ENCODE results near the gene FGR.

Gene FGR

DNA sequence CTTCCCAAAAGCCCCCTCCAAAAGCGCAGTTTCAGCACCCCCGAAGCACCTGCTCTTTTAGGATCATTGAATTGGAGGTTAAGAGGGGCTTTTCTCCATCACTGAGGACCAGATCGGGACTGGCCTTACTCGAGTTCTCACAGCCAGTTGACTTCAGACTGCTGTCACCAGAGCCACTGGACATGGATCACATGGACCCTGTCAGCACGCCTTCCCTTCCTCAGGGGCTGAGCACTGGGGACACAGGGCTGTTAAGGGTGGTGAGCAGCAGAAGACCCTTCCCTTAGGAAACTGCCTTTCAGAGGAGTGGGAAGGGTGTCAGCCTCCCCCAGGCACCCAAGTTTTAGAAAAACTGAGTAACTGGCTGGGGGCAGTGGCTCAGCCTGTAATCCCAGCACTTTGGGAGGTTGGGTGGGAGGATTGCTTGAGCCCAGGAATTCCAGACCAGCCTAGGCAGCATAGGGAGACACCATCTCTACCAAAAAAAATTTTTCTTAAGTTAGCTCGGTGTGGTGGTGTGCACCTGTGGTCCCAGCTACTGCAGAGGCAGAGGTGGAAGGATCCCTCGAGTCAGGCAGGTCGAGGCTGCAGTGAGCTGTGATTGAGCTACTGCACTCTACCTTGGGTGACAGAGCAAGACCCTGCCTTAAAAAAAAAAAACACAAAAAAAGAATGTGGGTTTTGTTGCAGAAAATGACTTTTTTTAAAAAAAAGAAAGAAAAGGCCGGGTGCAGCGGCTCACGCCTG, 584 bp upstream of the FGR start:
- TF ChIP-seq, protein P1, sequence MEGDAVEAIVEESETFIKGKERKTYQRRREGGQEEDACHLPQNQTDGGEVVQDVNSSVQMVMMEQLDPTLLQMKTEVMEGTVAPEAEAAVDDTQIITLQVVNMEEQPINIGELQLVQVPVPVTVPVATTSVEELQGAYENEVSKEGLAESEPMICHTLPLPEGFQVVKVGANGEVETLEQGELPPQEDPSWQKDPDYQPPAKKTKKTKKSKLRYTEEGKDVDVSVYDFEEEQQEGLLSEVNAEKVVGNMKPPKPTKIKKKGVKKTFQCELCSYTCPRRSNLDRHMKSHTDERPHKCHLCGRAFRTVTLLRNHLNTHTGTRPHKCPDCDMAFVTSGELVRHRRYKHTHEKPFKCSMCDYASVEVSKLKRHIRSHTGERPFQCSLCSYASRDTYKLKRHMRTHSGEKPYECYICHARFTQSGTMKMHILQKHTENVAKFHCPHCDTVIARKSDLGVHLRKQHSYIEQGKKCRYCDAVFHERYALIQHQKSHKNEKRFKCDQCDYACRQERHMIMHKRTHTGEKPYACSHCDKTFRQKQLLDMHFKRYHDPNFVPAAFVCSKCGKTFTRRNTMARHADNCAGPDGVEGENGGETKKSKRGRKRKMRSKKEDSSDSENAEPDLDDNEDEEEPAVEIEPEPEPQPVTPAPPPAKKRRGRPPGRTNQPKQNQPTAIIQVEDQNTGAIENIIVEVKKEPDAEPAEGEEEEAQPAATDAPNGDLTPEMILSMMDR (IDR thresholded peaks at IDR 0.05; ENCODE audit: control insufficient read depth, insufficient read depth, low read depth, low read length, missing control alignments), result no peak
- no peak for DNase-seq (ENCODE audit: low read depth)
- H3K4me3 ChIP-seq (ENCODE audit: control insufficient read depth, low read depth, low read length), result no peak overlapping the region

DNA sequence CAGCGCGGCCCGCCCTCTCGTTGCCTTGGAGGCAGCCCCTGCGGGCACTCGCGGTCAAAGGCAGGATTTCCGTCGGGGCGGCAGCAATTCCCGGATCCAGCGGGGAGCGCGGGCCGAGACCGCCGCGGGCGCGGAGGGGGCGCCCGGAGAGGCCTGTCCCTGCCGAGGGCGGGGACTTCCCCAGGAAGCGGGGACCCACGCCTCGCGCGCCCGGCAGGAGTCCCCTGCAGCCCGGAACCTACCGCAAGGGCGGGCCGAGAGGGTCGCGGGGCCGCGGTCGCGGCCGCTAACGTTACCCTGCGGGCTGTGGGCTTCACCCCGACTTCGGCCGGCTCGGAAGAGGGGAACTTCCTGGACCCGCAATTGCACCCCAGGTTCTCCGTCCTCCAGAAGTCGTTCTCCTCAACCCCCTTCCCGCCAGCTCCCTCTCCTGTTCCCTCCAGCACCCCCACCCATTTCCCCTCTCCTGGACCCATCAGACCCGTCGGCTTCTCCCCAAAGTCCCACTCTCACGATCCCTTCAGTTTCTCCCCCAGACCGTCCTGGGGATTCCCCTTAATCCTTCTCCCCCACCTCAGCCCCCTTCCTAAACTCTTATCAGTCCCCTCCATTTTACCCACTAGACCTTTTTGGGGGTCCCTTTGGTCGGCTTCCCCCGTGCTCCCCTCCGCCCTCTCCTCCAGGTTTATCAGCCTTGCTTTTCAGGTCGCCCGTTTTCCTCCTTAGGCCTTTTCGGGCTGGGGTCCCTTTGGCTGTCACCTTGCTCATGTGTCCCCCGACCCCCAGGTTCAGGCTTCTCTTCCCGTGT, 604 bp downstream of the FGR start:
- TF ChIP-seq, protein P1 (IDR thresholded peaks at IDR 0.05; ENCODE audit: control insufficient read depth, insufficient read depth, low read depth, low read length, missing control alignments), result no peak
- H3K4me3 ChIP-seq (ENCODE audit: control insufficient read depth, low read depth, low read length), result peak overlapping the region; percentile 3
- no peak for DNase-seq (ENCODE audit: low read depth)

DNA sequence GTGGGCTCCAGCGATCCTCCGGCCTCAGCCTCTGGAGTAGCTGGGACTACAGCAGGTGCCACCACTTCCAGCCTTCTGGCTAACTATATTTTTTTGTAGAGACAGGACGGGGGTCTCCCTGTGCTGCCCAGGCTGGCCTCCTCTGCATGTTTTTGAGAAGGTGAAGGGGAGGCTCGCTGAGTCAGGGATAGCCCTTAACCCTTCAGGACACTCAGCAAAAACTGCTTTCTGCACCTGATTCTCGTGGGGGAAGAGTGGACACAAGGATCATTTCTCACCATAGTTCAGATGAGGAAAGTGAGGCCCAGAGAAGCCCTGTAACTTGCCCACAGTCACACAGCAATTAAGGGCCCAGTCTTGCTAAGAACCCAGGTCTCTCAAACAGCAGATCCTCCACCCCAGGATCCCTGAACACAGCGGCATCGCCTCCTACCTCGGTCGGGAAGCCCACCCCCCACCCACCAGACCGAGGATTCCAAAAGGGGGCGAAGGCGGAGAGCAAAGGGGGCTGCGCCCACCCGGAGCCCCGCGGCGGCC, 1.3 kb downstream of the FGR start:
- 0 out of 2 replicates have a peak overlapping the region, but pooled peaks have one; percentile 2 for H3K4me3 ChIP-seq (ENCODE audit: control insufficient read depth, low read depth, low read length)
- no peak for DNase-seq (ENCODE audit: low read depth)
- TF ChIP-seq, protein P1 (IDR thresholded peaks at IDR 0.05; ENCODE audit: control insufficient read depth, insufficient read depth, low read depth, low read length, missing control alignments), result no peak

DNA sequence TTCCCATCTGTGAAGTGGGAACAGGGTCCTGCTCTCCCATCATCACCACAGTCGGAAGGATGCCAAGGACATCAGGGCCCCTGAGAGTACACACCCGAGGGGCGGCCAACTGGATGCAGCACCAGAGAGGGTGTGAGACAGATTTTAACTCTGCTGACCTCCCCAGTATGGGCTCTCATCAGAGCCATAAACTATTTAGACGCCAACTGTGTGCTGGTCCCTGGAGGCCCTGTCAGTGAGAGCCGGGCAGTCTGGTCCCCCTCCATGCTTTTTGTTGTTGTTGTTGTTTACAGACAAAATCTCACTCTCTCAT, 1.7 kb downstream of the FGR start:
- H3K4me3 ChIP-seq (ENCODE audit: control insufficient read depth, low read depth, low read length), result no peak overlapping the region

DNA sequence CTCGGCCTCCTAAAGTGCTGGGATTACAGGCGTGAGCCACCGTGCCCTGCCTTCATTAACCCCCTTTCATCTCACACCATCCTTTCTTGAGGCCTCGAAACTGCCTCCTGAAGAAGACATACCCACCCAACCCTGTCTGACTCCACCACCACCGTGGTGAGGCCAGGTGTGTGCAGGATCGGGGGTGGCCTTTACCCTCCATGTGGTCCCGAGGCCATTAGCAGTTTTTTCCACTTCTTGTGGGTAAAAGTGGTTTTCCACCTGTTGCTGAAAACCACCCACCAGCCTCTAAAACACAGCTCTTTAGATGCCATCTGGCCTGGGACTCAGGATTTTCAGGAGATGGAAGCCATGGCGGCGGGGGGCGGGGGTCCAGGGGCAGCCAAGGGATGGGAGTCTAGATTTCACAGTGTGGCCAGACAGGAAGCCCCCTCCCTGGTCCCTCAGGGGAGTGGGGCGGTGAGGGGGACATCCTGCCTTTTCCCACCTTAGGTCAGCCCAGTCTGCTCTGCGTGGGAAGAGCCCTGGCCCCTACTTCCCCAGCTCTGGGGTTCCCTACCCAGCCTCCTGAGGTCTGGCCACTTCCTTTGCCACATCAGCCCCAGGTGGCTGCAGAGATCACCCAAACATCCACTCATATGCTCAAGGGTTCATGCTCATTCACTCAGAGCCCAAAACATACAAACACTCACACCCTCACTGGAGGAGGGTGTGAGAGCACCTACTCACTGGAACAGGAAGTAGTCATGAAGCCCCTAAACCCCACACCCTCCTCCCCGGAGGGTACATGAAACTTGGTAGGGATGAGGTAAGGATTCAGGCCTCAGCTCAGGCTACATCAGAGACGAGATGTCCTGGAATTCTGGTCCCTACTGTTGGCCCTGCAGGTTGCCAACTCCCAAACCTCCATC, 2.3 kb downstream of the FGR start:
- no peak overlapping the region for H3K4me3 ChIP-seq (ENCODE audit: control insufficient read depth, low read depth, low read length)
- TF ChIP-seq, protein P1 (IDR thresholded peaks at IDR 0.05; ENCODE audit: control insufficient read depth, insufficient read depth, low read depth, low read length, missing control alignments), result no peak
- DNase-seq (ENCODE audit: low read depth), result no peak

More for the DNA sequence above, 1.7 kb downstream of the FGR start:
- TF ChIP-seq, protein P1 (IDR thresholded peaks at IDR 0.05; ENCODE audit: control insufficient read depth, insufficient read depth, low read depth, low read length, missing control alignments), result no peak
- no peak for DNase-seq (ENCODE audit: low read depth)
